OCI-LY3 (cell line): Measurements from ENCODE around the gene CDKN3.
"Not testable (repeated sequence)": the region's sequence is repeated elsewhere in the genome, so short reads cannot be mapped to it uniquely, and the experiment has no call there.

ENCODE experiments used
- H2AFZ ChIP-seq: fragments of 200-600, 300-600 bp; shearing (Covaris generic); 2 replicates; pipeline ENCODE4 v1.6.0; 2014; ENCODE audit warnings: antibody characterized with exemption, low read depth, low read length
- H3K27ac ChIP-seq: fragments of 200-600, 300-600 bp; sonication (generic); 2 replicates; pipeline ENCODE4 v1.5.1; 2014; ENCODE audit warnings: mild to moderate bottlenecking, low read length, moderate library complexity, mixed read lengths
- H3K27me3 ChIP-seq: fragments of 200-600, 300-600 bp; sonication (generic); 2 replicates; pipeline ENCODE4 v1.6.1; 2014; ENCODE audit warnings: low read depth, low read length, mixed read lengths
- H3K36me3 ChIP-seq: fragments of 200-600, 300-600 bp; sonication (generic); replicated peaks from 2 replicates; pipeline ENCODE3; 2014; ENCODE audit warnings: low read depth, low read length, mixed read lengths
- H3K4me1 ChIP-seq: fragments of 300-600, 200-600 bp; sonication (generic); 2 replicates; pipeline ENCODE4 v1.6.1; 2014; ENCODE audit warnings: low read length, mixed read lengths
- H3K4me2 ChIP-seq: fragments of 200-600, 300-600 bp; sonication (generic); 2 replicates; pipeline ENCODE4 v1.6.1; 2014; ENCODE audit warnings: low read length, mixed read lengths
- H3K4me3 ChIP-seq: fragments of 300-600, 200-600 bp; sonication (generic); 2 replicates; pipeline ENCODE4 v1.5.1; 2014; ENCODE audit warnings: antibody characterized with exemption, mild to moderate bottlenecking, low read length, moderate library complexity
- H3K79me2 ChIP-seq: fragments of 300-600, 200-600 bp; shearing (Covaris generic); 2 replicates; pipeline ENCODE4 v1.6.1; 2014; ENCODE audit warnings: mild to moderate bottlenecking, low read length, mixed read lengths
- H3K9ac ChIP-seq: fragments of 300-600, 200-600 bp; shearing (Covaris generic); 2 replicates; pipeline ENCODE4 v1.6.0; 2014; ENCODE audit warnings: mild to moderate bottlenecking, low read length, moderate library complexity
- H3K9me3 ChIP-seq: fragments of 200-600, 300-600 bp; shearing (Covaris generic); 2 replicates; pipeline ENCODE4 v1.6.1; 2014; ENCODE audit warnings: low read length, mixed read lengths; ENCODE audit not compliant: insufficient read depth
- H4K20me1 ChIP-seq: fragments of 200-600, 300-600 bp; sonication (generic); 2 replicates; pipeline ENCODE4 v1.6.1; 2016; ENCODE audit warnings: low read length, mixed read lengths; ENCODE audit not compliant: insufficient read depth
- EZH2phosphoT487 ChIP-seq: fragments of 200-600 bp; shearing (Covaris generic); IDR thresholded peaks from 2 replicates; pipeline ENCODE4 v1.6.1; 2018; ENCODE audit warnings: antibody characterized with exemption, mixed run types, low read depth
- TF ChIP-seq, protein P1 (sequence below): fragments of 200-600, 300-600 bp; sonication (generic); IDR thresholded peaks from 2 replicates; pipeline ENCODE4 v1.5.1; 2014; ENCODE audit warnings: antibody characterized with exemption, low read length, low read depth

CDKN3 gene

DNA sequence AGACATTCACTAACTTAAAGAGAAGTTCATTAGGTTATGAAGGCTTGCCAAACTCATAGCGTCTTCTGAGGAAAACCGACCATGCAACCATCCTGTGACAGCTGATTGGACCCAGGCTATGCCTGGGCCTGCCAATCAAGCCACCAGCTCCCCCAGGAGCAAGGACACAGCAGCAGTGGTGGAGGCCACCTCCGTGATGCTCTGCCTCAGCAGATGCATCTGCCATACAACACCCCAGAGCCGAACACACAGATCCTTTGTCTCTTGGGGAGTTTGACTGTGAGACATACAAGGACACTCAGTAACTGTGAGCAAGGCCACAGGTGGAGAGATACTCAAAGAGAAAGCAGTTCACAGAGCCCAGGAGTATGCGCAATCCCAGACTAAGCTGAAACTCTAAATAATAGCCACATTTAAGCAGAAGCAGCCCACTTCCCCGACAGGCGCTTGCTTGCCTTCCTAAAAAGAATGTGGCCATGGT, 54.4 kb downstream of the CDKN3 start:
- peaks cover 5% of the 10 kb centered on the region; the same call in 1 of the 2 replicates for H3K27me3 ChIP-seq
- peak overlapping the region; percentile 53 for H3K27ac ChIP-seq
- no peaks in the 10 kb centered on the region; the same call in 1 of the 2 replicates for H3K9me3 ChIP-seq
- no peak for TF ChIP-seq EZH2phosphoT487
- TF ChIP-seq, protein P1, sequence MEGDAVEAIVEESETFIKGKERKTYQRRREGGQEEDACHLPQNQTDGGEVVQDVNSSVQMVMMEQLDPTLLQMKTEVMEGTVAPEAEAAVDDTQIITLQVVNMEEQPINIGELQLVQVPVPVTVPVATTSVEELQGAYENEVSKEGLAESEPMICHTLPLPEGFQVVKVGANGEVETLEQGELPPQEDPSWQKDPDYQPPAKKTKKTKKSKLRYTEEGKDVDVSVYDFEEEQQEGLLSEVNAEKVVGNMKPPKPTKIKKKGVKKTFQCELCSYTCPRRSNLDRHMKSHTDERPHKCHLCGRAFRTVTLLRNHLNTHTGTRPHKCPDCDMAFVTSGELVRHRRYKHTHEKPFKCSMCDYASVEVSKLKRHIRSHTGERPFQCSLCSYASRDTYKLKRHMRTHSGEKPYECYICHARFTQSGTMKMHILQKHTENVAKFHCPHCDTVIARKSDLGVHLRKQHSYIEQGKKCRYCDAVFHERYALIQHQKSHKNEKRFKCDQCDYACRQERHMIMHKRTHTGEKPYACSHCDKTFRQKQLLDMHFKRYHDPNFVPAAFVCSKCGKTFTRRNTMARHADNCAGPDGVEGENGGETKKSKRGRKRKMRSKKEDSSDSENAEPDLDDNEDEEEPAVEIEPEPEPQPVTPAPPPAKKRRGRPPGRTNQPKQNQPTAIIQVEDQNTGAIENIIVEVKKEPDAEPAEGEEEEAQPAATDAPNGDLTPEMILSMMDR, result no peak
- H3K36me3 ChIP-seq, result no peaks in the 10 kb centered on the region
- peak overlapping the region; percentile 14; the same call in 1 of the 2 replicates for H3K4me3 ChIP-seq
- peaks cover 16% of the 10 kb centered on the region for H3K4me1 ChIP-seq
- no peak overlapping the region for H3K9ac ChIP-seq
- H3K79me2 ChIP-seq, result no peaks in the 10 kb centered on the region
- H3K4me2 ChIP-seq, result peak overlapping the region; percentile 42; the same call in 1 of the 2 replicates
- H4K20me1 ChIP-seq, result no peaks in the 10 kb centered on the region
- H2AFZ ChIP-seq, result no peak overlapping the region

DNA sequence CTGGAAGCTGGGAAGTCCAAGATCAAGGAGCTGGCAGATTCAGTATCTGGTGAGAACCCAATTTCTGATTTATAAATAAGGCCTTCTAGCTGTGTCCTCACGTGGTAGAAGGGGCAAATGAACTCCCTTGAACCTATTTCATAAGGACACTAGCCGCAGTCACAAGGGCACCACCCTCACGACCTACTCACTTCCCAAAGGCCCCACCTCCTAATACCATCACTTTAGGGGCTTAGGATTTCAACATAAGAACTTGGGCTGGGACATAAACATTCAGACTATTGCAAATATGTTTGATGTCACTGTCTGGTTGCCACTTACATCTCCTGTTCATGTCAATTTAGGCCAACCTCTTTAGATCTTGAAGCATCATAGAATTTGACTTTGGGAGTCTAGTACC, 55.2 kb downstream of the CDKN3 start:
- Histone ChIP-seq H3K9me3 (no peaks in the 10 kb centered on the region; the same call in 1 of the 2 replicates), H3K4me1 (peaks cover 16% of the 10 kb centered on the region), H3K4me3 (no peak overlapping the region), H3K9ac (no peak overlapping the region), H3K79me2 (no peaks in the 10 kb centered on the region), H3K27ac (no peak overlapping the region), H3K27me3 (no peaks in the 10 kb centered on the region), H3K36me3 (no peaks in the 10 kb centered on the region), H2AFZ (no peak overlapping the region), H4K20me1 (no peaks in the 10 kb centered on the region), H3K4me2 (no peak overlapping the region)
- TF ChIP-seq, protein P1, result no peak
- TF ChIP-seq EZH2phosphoT487, result no peak

DNA sequence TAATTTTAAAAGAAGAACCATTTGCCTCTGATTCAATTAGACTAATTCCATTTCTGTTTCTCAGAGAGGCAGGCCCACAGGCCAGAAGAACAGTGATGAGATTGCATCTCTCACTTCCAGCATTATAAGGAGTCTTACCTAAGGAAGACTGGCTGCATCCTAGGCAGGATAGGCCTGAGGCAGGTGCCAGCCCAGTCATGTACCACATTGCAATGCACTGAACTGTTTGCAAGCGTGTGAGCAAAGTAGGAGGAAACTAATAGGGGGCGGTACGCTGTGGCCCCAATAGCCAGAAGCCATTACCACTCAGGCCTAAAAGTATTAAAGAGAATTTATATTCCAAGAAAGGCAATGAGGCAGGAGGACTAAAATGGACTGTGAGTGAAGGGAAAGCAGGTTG, 56.4 kb downstream of the CDKN3 start:
- Histone ChIP-seq H3K27ac (no peak overlapping the region), H3K4me1 (peaks cover 16% of the 10 kb centered on the region), H3K79me2 (no peaks in the 10 kb centered on the region), H4K20me1 (no peaks in the 10 kb centered on the region), H3K4me3 (no peak overlapping the region), H3K9ac (no peak overlapping the region), H3K9me3 (no peaks in the 10 kb centered on the region; the same call in 1 of the 2 replicates), H3K36me3 (no peaks in the 10 kb centered on the region), H2AFZ (no peak overlapping the region), H3K27me3 (no peaks in the 10 kb centered on the region), H3K4me2 (no peak overlapping the region)
- TF ChIP-seq EZH2phosphoT487, result no peak
- TF ChIP-seq, protein P1, result no peak

DNA sequence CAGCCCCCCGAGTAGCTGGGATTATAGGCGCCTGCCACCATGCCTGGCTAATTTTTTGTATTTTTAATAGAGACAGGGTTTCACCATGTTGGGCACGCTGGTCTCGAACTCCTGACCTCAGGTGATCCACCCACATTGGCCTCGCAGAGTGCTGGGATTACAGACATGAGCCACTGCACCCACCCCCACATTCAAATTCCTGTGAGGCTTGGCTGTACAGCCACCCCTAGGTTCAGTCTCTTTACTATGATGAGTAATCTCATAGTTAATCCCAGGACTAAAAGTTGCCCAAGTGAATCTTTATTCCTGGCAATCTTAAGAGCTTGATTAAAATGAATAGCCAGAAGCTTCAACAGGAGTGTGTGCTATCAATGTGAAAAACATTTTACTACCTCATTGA, 57.2 kb downstream of the CDKN3 start:
- not testable (repeated sequence) for H3K4me3 ChIP-seq, H3K27me3 ChIP-seq, H3K79me2 ChIP-seq, H3K36me3 ChIP-seq, H3K4me2 ChIP-seq, H4K20me1 ChIP-seq, H3K9me3 ChIP-seq, H3K9ac ChIP-seq, H3K27ac ChIP-seq, H2AFZ ChIP-seq
- H3K4me1 ChIP-seq, result peaks cover 16% of the 10 kb centered on the region

DNA sequence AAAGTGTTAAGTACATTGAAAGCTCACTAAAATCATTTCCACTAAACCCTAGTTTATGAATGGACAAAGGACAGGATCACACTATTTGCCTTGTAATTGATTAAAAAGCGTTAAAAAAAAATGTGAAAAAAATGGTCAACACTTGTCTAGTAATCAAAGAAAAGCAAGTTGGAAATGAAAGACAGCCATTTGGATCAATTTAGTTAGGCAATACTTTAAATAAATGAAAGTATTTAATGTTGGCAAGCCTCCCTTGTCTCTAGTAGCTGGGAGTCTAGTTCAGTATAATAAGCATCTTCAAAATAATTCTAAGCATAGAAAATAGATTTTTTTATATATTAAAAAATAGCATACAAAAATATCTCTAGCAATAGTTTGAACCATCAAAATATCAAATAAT, 58.6 kb downstream of the CDKN3 start:
- H3K79me2 ChIP-seq, result no peaks in the 10 kb centered on the region
- TF ChIP-seq, protein P1, result no peak
- TF ChIP-seq EZH2phosphoT487, result no peak
- H3K27ac ChIP-seq, result no peak overlapping the region
- H3K4me1 ChIP-seq, result peaks cover 9% of the 10 kb centered on the region
- no peak overlapping the region for H3K4me3 ChIP-seq
- no peak overlapping the region for H3K9ac ChIP-seq
- H3K4me2 ChIP-seq, result no peak overlapping the region
- H3K27me3 ChIP-seq, result no peaks in the 10 kb centered on the region
- no peaks in the 10 kb centered on the region for H3K9me3 ChIP-seq
- no peak overlapping the region for H2AFZ ChIP-seq
- no peaks in the 10 kb centered on the region for H3K36me3 ChIP-seq
- H4K20me1 ChIP-seq, result no peaks in the 10 kb centered on the region

DNA sequence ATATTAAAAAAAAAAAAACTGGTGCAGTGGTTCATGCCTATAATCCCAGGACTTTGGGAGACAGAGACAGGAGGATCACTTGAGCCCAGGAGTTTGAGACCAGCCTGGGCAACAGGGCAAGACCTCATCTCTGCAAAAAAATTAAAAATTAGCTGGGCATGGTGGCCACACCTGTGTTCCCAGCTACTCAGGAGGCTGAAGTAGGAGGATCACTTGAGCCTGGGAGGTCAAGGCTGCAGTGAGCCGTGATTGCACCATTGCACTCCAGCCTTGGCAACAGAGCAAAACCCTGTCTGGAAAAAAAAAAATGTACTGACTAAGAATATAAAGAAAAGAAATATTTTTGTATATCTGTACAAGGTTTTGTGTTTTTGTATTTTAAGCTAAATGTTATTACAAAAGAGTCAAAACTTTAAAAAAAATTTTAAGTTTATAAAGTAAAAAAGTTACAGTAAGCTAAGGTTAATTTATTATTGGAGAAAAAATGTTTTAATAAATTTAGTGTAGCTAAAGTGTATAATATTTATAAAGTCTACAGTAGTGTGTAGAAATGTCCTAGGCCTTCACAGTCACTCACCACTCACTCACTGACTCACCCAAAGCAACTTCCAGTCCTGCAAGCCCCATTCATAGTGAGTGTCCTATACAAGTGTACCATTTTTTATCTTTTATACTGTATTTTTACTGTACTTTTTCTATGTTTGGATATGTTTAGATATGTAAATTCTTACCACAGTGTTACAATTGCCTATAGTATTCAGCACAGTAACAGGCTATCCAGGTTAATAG, 60.2 kb downstream of the CDKN3 start:
- H3K4me2 ChIP-seq, H3K4me1 ChIP-seq, H3K36me3 ChIP-seq, H2AFZ ChIP-seq, H3K79me2 ChIP-seq, H4K20me1 ChIP-seq, H3K27ac ChIP-seq, H3K27me3 ChIP-seq, H3K9me3 ChIP-seq, H3K4me3 ChIP-seq, H3K9ac ChIP-seq: not testable (repeated sequence)
